HEK293 (cell line): ENCODE results near the gene MRPL48.

ENCODE experiments used
- BCL11B ChIP-seq: fragments of 450-650 bp; formaldehyde crosslinking; IDR thresholded peaks from 2 replicates; pipeline ENCODE4 v1.5.1; 2016; ENCODE audit warnings: low read depth, missing biosample characterization, missing genetic modification characterization
- KLF1 ChIP-seq: fragments of 450-650 bp; formaldehyde crosslinking; IDR thresholded peaks from 2 replicates; pipeline ENCODE4 v1.5.1; 2016; ENCODE audit warnings: missing biosample characterization, missing genetic modification characterization
- MYNN ChIP-seq: fragments of 450-650 bp; formaldehyde crosslinking; IDR thresholded peaks from 2 replicates; pipeline ENCODE4 v1.5.1; 2016; ENCODE audit warnings: missing biosample characterization, missing genetic modification characterization, borderline replicate concordance
- TRIM28 ChIP-seq: IDR thresholded peaks from 2 replicates; pipeline ENCODE4 v1.6.1; 2011; ENCODE audit warnings: low read length, control low read depth, borderline replicate concordance
- ZBTB1 ChIP-seq: fragments of 450-650 bp; formaldehyde crosslinking; IDR thresholded peaks from 2 replicates; pipeline ENCODE4 v1.5.1; 2016; ENCODE audit warnings: missing biosample characterization, missing genetic modification characterization
- ZBTB20 ChIP-seq: fragments of 450-650 bp; formaldehyde crosslinking; IDR thresholded peaks from 2 replicates; pipeline ENCODE4 v1.5.1; 2016; ENCODE audit warnings: missing biosample characterization, missing genetic modification characterization
- ZNF10 ChIP-seq: fragments of 450-650 bp; formaldehyde crosslinking; IDR thresholded peaks from 2 replicates; pipeline ENCODE4 v1.5.1; 2017; ENCODE audit warnings: missing biosample characterization, missing genetic modification characterization
- ZNF239 ChIP-seq: fragments of 450-650 bp; formaldehyde crosslinking; IDR thresholded peaks from 2 replicates; pipeline ENCODE4 v1.5.1; 2016; ENCODE audit warnings: missing biosample characterization, missing genetic modification characterization
- ZNF354C ChIP-seq: fragments of 450-650 bp; formaldehyde crosslinking; IDR thresholded peaks from 2 replicates; pipeline ENCODE4 v1.5.1; 2016; ENCODE audit warnings: missing biosample characterization, missing genetic modification characterization, low read depth, borderline replicate concordance
- ZNF404 ChIP-seq: fragments of 450-650 bp; formaldehyde crosslinking; IDR thresholded peaks from 2 replicates; pipeline ENCODE4 v1.5.1; 2017; ENCODE audit warnings: missing biosample characterization, missing genetic modification characterization
- ZNF473 ChIP-seq: fragments of 450-650 bp; formaldehyde crosslinking; IDR thresholded peaks from 2 replicates; pipeline ENCODE4 v1.5.1; 2017; ENCODE audit warnings: missing biosample characterization, missing genetic modification characterization
- ZNF48 ChIP-seq: fragments of 450-650 bp; formaldehyde crosslinking; IDR thresholded peaks from 2 replicates; pipeline ENCODE4 v1.5.1; 2016; ENCODE audit warnings: missing biosample characterization, missing genetic modification characterization
- ZNF514 ChIP-seq: fragments of 450-650 bp; formaldehyde crosslinking; IDR thresholded peaks from 2 replicates; pipeline ENCODE4 v1.5.1; 2016; ENCODE audit warnings: missing biosample characterization, missing genetic modification characterization
- ZNF560 ChIP-seq: fragments of 450-650 bp; formaldehyde crosslinking; IDR thresholded peaks from 2 replicates; pipeline ENCODE4 v1.5.1; 2017; ENCODE audit warnings: missing biosample characterization, missing genetic modification characterization, borderline replicate concordance
- ZNF561 ChIP-seq: fragments of 450-650 bp; IDR thresholded peaks from 2 replicates; pipeline ENCODE4 v1.5.1; 2018; ENCODE audit warnings: missing biosample characterization, missing genetic modification characterization, borderline replicate concordance
- ZNF600 ChIP-seq: fragments of 450-650 bp; formaldehyde crosslinking; IDR thresholded peaks from 2 replicates; pipeline ENCODE4 v1.5.1; 2016; ENCODE audit warnings: missing biosample characterization, missing genetic modification characterization
- ZNF610 ChIP-seq: fragments of 450-650 bp; formaldehyde crosslinking; IDR thresholded peaks from 2 replicates; pipeline ENCODE4 v1.5.1; 2016; ENCODE audit warnings: missing biosample characterization, missing genetic modification characterization, borderline replicate concordance
- ZNF654 ChIP-seq: fragments of 450-650 bp; formaldehyde crosslinking; IDR thresholded peaks from 2 replicates; pipeline ENCODE4 v1.5.1; 2016; ENCODE audit warnings: low read depth, missing biosample characterization, missing genetic modification characterization
- ZNF701 ChIP-seq: fragments of 450-650 bp; formaldehyde crosslinking; IDR thresholded peaks from 2 replicates; pipeline ENCODE4 v1.5.1; 2016; ENCODE audit warnings: missing biosample characterization, missing genetic modification characterization
- ZNF776 ChIP-seq: fragments of 450-650 bp; formaldehyde crosslinking; IDR thresholded peaks from 2 replicates; pipeline ENCODE4 v1.5.0; 2017; ENCODE audit warnings: missing biosample characterization, missing genetic modification characterization, borderline replicate concordance
- ZSCAN30 ChIP-seq: fragments of 450-650 bp; IDR thresholded peaks from 2 replicates; pipeline ENCODE4 v1.5.1; 2018; ENCODE audit warnings: missing biosample characterization, mild to moderate bottlenecking, missing genetic modification characterization, moderate library complexity
- TF ChIP-seq, protein P1 (sequence below): fragments of 450-650 bp; formaldehyde crosslinking; conservative IDR thresholded peaks from 2 replicates; pipeline ENCODE4 v1.5.1; 2016; ENCODE audit warnings: low read depth, missing biosample characterization, missing genetic modification characterization
- TF ChIP-seq, protein P2 (sequence below): fragments of 450-650 bp; formaldehyde crosslinking; IDR thresholded peaks from 2 replicates; pipeline ENCODE4 v1.5.1; 2017; ENCODE audit warnings: missing biosample characterization, missing genetic modification characterization
- TF ChIP-seq, protein P3 (sequence below): fragments of 450-650 bp; formaldehyde crosslinking; IDR thresholded peaks from 2 replicates; pipeline ENCODE4 v1.5.1; 2016; ENCODE audit warnings: missing biosample characterization, missing genetic modification characterization
- TF ChIP-seq, protein P4 (sequence below): fragments of 450-650 bp; formaldehyde crosslinking; IDR thresholded peaks from 2 replicates; pipeline ENCODE4 v1.5.1; 2016; ENCODE audit warnings: missing biosample characterization, missing genetic modification characterization
- TF ChIP-seq, protein P5 (sequence below): fragments of 450-650 bp; formaldehyde crosslinking; IDR thresholded peaks from 2 replicates; pipeline ENCODE4 v1.5.1; 2016; ENCODE audit warnings: missing biosample characterization, missing genetic modification characterization
- TF ChIP-seq, protein P6 (sequence below): fragments of 450-650 bp; formaldehyde crosslinking; IDR thresholded peaks from 2 replicates; pipeline ENCODE4 v1.5.1; 2016; ENCODE audit warnings: missing biosample characterization, missing genetic modification characterization

The MRPL48 gene

DNA sequence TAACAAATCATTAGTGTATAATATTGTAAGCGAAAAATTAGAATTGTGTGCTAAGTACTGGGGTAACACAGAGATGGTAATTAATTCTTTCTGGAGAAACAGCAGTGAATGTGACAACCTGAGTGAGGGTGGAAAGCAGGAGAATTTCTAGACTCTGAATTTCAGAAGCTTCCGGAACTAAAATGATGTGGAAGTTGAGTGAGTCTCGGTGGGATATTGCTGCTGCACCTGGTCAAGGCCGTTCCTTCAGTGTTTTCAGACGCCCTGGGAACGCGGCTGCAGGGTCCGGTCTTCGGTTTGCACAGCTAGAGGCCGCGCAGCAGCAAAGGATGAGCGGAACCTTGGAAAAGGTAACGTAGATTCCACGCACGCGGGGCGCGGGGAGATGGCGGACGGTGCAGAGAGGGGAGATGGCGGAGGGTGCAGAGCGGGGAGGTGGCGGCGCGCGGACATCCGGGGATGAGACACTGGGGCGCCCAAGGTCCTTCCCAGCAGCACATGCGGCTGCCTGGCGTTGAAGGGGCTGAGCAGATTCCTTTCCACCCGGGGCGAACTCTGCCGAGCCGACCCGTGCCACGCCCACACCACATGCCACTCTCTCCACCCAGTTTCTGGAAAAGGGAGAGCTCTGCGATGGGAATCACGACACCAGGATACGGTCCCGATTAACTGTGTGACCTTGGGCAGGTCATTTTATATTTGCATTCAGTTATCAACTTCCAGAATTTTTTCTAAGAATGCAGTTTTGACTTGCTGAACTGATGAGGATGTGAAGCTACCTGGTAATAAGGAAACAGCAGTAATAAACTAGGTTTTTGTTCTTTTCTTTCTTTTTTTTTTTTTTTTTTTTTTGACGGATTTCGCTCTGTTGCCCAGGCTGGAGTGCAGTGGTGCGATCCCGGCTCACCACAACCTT is at the start of gene MRPL48 (continued):
- TF ChIP-seq ZNF239 (tag by site-specific recombination) (no peak), ZNF404 (no peak), ZNF701 (tag by site-specific recombination) (no peak), ZNF600 (tag by site-specific recombination) (peak; percentile 98), TRIM28 (peak; percentile 90), ZNF561 (tag by site-specific recombination) (peak; percentile 58; the same call in 1 of the 2 replicates), ZSCAN30 (tag by site-specific recombination) (no peak; the same call in 1 of the 2 replicates), MYNN (tag by site-specific recombination) (no peak), ZBTB20 (tag by site-specific recombination) (peak; percentile 90), ZNF514 (tag by site-specific recombination) (no peak), ZNF560 (tag by site-specific recombination) (no peak), ZNF354C (tag by site-specific recombination) (no peak), BCL11B (tag by site-specific recombination) (no peak; the same call in 1 of the 2 replicates), ZNF610 (tag by site-specific recombination) (peak; percentile 72; the same call in 1 of the 2 replicates), ZNF48 (tag by site-specific recombination) (no peak), ZNF654 (tag by site-specific recombination) (no peak), ZNF473 (no peak), ZNF776 (tag by site-specific recombination) (no peak), ZNF10 (peak; percentile 70; the same call in 1 of the 2 replicates), KLF1 (tag by site-specific recombination) (peak; percentile 57), ZBTB1 (tag by site-specific recombination) (peak; percentile 75; the same call in 1 of the 2 replicates)
- TF ChIP-seq, protein P1, sequence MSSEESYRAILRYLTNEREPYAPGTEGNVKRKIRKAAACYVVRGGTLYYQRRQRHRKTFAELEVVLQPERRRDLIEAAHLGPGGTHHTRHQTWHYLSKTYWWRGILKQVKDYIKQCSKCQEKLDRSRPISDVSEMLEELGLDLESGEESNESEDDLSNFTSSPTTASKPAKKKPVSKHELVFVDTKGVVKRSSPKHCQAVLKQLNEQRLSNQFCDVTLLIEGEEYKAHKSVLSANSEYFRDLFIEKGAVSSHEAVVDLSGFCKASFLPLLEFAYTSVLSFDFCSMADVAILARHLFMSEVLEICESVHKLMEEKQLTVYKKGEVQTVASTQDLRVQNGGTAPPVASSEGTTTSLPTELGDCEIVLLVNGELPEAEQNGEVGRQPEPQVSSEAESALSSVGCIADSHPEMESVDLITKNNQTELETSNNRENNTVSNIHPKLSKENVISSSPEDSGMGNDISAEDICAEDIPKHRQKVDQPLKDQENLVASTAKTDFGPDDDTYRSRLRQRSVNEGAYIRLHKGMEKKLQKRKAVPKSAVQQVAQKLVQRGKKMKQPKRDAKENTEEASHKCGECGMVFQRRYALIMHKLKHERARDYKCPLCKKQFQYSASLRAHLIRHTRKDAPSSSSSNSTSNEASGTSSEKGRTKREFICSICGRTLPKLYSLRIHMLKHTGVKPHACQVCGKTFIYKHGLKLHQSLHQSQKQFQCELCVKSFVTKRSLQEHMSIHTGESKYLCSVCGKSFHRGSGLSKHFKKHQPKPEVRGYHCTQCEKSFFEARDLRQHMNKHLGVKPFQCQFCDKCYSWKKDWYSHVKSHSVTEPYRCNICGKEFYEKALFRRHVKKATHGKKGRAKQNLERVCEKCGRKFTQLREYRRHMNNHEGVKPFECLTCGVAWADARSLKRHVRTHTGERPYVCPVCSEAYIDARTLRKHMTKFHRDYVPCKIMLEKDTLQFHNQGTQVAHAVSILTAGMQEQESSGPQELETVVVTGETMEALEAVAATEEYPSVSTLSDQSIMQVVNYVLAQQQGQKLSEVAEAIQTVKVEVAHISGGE (tag by site-specific recombination) = peak; percentile 100
- TF ChIP-seq, protein P2, sequence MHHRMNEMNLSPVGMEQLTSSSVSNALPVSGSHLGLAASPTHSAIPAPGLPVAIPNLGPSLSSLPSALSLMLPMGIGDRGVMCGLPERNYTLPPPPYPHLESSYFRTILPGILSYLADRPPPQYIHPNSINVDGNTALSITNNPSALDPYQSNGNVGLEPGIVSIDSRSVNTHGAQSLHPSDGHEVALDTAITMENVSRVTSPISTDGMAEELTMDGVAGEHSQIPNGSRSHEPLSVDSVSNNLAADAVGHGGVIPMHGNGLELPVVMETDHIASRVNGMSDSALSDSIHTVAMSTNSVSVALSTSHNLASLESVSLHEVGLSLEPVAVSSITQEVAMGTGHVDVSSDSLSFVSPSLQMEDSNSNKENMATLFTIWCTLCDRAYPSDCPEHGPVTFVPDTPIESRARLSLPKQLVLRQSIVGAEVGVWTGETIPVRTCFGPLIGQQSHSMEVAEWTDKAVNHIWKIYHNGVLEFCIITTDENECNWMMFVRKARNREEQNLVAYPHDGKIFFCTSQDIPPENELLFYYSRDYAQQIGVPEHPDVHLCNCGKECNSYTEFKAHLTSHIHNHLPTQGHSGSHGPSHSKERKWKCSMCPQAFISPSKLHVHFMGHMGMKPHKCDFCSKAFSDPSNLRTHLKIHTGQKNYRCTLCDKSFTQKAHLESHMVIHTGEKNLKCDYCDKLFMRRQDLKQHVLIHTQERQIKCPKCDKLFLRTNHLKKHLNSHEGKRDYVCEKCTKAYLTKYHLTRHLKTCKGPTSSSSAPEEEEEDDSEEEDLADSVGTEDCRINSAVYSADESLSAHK (tag by site-specific recombination) = 0 out of 2 replicates have a peak, but pooled peaks have one; percentile 24
- TF ChIP-seq, protein P3, sequence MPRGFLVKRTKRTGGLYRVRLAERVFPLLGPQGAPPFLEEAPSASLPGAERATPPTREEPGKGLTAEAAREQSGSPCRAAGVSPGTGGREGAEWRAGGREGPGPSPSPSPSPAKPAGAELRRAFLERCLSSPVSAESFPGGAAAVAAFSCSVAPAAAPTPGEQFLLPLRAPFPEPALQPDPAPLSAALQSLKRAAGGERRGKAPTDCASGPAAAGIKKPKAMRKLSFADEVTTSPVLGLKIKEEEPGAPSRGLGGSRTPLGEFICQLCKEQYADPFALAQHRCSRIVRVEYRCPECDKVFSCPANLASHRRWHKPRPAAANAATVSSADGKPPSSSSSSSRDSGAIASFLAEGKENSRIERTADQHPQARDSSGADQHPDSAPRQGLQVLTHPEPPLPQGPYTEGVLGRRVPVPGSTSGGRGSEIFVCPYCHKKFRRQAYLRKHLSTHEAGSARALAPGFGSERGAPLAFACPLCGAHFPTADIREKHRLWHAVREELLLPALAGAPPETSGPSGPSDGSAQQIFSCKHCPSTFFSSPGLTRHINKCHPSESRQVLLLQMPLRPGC (tag by site-specific recombination) = peak; percentile 80
- TF ChIP-seq, protein P4, sequence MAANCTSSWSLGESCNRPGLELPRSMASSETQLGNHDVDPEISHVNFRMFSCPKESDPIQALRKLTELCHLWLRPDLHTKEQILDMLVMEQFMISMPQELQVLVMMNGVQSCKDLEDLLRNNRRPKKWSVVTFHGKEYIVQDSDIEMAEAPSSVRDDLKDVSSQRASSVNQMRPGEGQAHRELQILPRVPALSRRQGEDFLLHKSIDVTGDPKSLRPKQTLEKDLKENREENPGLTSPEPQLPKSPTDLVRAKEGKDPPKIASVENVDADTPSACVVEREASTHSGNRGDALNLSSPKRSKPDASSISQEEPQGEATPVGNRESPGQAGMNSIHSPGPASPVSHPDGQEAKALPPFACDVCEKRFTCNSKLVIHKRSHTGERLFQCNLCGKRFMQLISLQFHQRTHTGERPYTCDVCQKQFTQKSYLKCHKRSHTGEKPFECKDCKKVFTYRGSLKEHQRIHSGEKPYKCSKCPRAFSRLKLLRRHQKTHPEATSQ (tag by site-specific recombination) = peak; percentile 93
- TF ChIP-seq, protein P5, sequence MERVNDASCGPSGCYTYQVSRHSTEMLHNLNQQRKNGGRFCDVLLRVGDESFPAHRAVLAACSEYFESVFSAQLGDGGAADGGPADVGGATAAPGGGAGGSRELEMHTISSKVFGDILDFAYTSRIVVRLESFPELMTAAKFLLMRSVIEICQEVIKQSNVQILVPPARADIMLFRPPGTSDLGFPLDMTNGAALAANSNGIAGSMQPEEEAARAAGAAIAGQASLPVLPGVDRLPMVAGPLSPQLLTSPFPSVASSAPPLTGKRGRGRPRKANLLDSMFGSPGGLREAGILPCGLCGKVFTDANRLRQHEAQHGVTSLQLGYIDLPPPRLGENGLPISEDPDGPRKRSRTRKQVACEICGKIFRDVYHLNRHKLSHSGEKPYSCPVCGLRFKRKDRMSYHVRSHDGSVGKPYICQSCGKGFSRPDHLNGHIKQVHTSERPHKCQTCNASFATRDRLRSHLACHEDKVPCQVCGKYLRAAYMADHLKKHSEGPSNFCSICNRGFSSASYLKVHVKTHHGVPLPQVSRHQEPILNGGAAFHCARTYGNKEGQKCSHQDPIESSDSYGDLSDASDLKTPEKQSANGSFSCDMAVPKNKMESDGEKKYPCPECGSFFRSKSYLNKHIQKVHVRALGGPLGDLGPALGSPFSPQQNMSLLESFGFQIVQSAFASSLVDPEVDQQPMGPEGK (tag by site-specific recombination) = peak; percentile 63
- TF ChIP-seq, protein P6, sequence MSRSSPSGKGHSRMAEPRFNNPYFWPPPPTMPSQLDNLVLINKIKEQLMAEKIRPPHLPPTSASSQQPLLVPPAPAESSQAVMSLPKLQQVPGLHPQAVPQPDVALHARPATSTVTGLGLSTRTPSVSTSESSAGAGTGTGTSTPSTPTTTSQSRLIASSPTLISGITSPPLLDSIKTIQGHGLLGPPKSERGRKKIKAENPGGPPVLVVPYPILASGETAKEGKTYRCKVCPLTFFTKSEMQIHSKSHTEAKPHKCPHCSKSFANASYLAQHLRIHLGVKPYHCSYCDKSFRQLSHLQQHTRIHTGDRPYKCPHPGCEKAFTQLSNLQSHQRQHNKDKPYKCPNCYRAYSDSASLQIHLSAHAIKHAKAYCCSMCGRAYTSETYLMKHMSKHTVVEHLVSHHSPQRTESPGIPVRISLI (tag by site-specific recombination) = peak; percentile 70; the same call in 1 of the 2 replicates
